Activated CD8-positive, alpha-beta T cell treated with anti-CD3 and anti-CD28 coated beads for 36 hours (primary cell): ENCODE data around the gene SPEF2. TPM values are rescaled to one million over a fixed set of nuclear protein-coding genes. Genes with fewer than 3 reads are reported as not detected.
A peak's percentile ranks its signal among the peaks of the same experiment; 100 is the strongest.
"Not testable (repeated sequence)": the region's sequence is repeated elsewhere in the genome, so short reads cannot be mapped to it uniquely, and the experiment has no call there.

ENCODE experiments used
- ATAC-seq: fragments of 200-7000 bp; cut with Tn5 transposase; one replicate; pipeline ENCODE4 v1.10.0; 2021; ENCODE audit warnings: mild to moderate bottlenecking, moderate library complexity
- CTCF ChIA-PET: fragments of 350-600 bp; sonication (Branson Sonifier 250); formaldehyde crosslinking; loops from one replicate; lab custom pipeline; 2021; ENCODE audit warnings: antibody characterized with exemption; lab: Charles Lee
- POLR2A ChIA-PET: fragments of 350-600 bp; sonication (Branson Sonifier 250); formaldehyde crosslinking; loops from one replicate; lab custom pipeline; 2021; ENCODE audit warnings: antibody characterized with exemption; lab: Charles Lee
- DNase-seq: peaks from one replicate; pipeline ENCODE4 v3.0.0-alpha.2; 2020
- H3K27ac Mint-ChIP-seq: one replicate; pipeline ENCODE4 v1.8.0; 2021; ENCODE audit warnings: mild to moderate bottlenecking, mixed read lengths
- H3K27me3 Mint-ChIP-seq: one replicate; pipeline ENCODE4 v1.8.0; 2021; ENCODE audit warnings: mixed read lengths
- H3K36me3 Mint-ChIP-seq: one replicate; pipeline ENCODE4 v1.8.0; 2021; ENCODE audit warnings: low read depth, mixed read lengths
- H3K4me1 Mint-ChIP-seq: one replicate; pipeline ENCODE4 v1.8.0; 2021; ENCODE audit warnings: low read depth, mixed read lengths
- H3K4me3 Mint-ChIP-seq: one replicate; pipeline ENCODE4 v1.8.0; 2021; ENCODE audit warnings: mild to moderate bottlenecking, moderate library complexity, mixed read lengths
- H3K9me3 Mint-ChIP-seq: one replicate; pipeline ENCODE4 v1.8.0; 2021; ENCODE audit warnings: mixed read lengths
- CTCF ChIP-seq: fragments of 200-600 bp; IDR thresholded peaks from one replicate; pipeline ENCODE4 v1.8.0; 2022; ENCODE audit warnings: antibody characterized with exemption, mild to moderate bottlenecking
- intact Hi-C: fragments of 100-400 bp; cut with micrococcal nuclease; formaldehyde crosslinking; loops from one replicate; pipeline ENCODE4 v1.10.0; 2022
- total RNA-seq, 2 experiments: library from RNA; stranded (reverse); gene quantifications; one replicate each; pipeline ENCODE4 v1.2.3, GENCODE V29; 2021

The SPEF2 gene
- total RNA-seq, 2 experiments from 2014 or later: 8.4 to 9.9 TPM

- DNase-seq: no peak
- Mint-ChIP-seq H3K27ac (peak overlapping the region; percentile 91), H3K4me3 (peak overlapping the region; percentile 45), H3K27me3 (no peaks in the 10 kb centered on the region), H3K4me1 (peaks cover 86% of the 10 kb centered on the region), H3K9me3 (peaks cover 5% of the 10 kb centered on the region), H3K36me3 (peaks cover 14% of the 10 kb centered on the region)
- POLR2A ChIA-PET: interaction anchor here (0.6 to 3.3 kb wide), 16 partner anchors 11 to 918 kb away, joined by 3 to 33 read pairs (median 5); partner anchors contain the start of genes BRIX1, IL7R and RAD1
- intact Hi-C loops: loop anchor here (2.0 kb wide), 1 partner anchor 20 kb away; no protein-coding TSS in a partner anchor
- CTCF ChIA-PET: interaction anchor here (0.7 to 1.5 kb wide), 10 partner anchors 11 to 182 kb away, joined by 3 to 13 read pairs (median 4); no protein-coding TSS in a partner anchor
- no peak for ATAC-seq
- TF ChIP-seq CTCF: no peak
These were observed 215.6 kb downstream of the SPEF2 start for GRCh38 chr5:35833224-35833623.

GRCh38 chr5:35835796-35836742, 218.4 kb downstream of the SPEF2 start:
- DNase-seq (no peak), ATAC-seq (peak; percentile 48)
- ChIA-PET POLR2A (interaction anchor here (0.8 to 3.3 kb wide), 7 partner anchors 14 to 364 kb away, joined by 3 to 81 read pairs (median 17); partner anchors contain the start of gene IL7R), CTCF (interaction anchor here (0.7 to 2.0 kb wide), 8 partner anchors 9 to 185 kb away, joined by 3 to 6 read pairs (median 4); no protein-coding TSS in a partner anchor)
- intact Hi-C loops: no loop called here
- Mint-ChIP-seq H3K4me3 (peak overlapping the region; percentile 69), H3K27me3 (no peaks in the 10 kb centered on the region), H3K36me3 (peaks cover 29% of the 10 kb centered on the region), H3K9me3 (peaks cover 10% of the 10 kb centered on the region), H3K27ac (peak overlapping the region; percentile 91), H3K4me1 (peaks cover 88% of the 10 kb centered on the region)
- TF ChIP-seq CTCF: no peak

- Mint-ChIP-seq H3K9me3 (peaks cover 14% of the 10 kb centered on the region), H3K36me3 (peaks cover 30% of the 10 kb centered on the region), H3K4me1 (peaks cover 72% of the 10 kb centered on the region), H3K4me3 (peak overlapping the region; percentile 37), H3K27me3 (no peaks in the 10 kb centered on the region), H3K27ac (peak overlapping the region; percentile 91)
- DNase-seq (peak; percentile 78), ATAC-seq (peak; percentile 75)
- CTCF ChIA-PET: interaction anchor here (1.0 to 1.8 kb wide), 2 partner anchors 60 to 188 kb away, joined by 3 to 8 read pairs; no protein-coding TSS in a partner anchor
- intact Hi-C loops: no loop called here
- POLR2A ChIA-PET: interaction anchor here (0.6 to 3.1 kb wide), 8 partner anchors 13 to 64 kb away, joined by 3 to 81 read pairs (median 5); partner anchors contain the start of gene IL7R
- TF ChIP-seq CTCF: no peak
These were observed 220.8 kb downstream of the SPEF2 start for GRCh38 chr5:35838370-35839042.

GRCh38 chr5:35842856-35843255, 225.2 kb downstream of the SPEF2 start:
- DNase-seq: no peak
- Mint-ChIP-seq H3K4me3 (no peak overlapping the region), H3K36me3 (peaks cover 62% of the 10 kb centered on the region), H3K27me3 (no peaks in the 10 kb centered on the region), H3K27ac (no peak overlapping the region), H3K9me3 (peaks cover 44% of the 10 kb centered on the region), H3K4me1 (peaks cover 49% of the 10 kb centered on the region)
- TF ChIP-seq CTCF: no peak
- no peak for ATAC-seq
- ChIA-PET POLR2A (interaction anchor here (0.7 to 1.4 kb wide), 3 partner anchors 11 to 353 kb away, joined by 3 to 4 read pairs (median 4); no protein-coding TSS in a partner anchor), CTCF (no interaction called here)
- intact Hi-C loops: no loop called here

GRCh38 chr5:35845508-35845907, 227.8 kb downstream of the SPEF2 start:
- peak; percentile 48 for DNase-seq
- peaks cover 42% of the 10 kb centered on the region for H3K4me1 Mint-ChIP-seq
- intact Hi-C loops, H3K4me3 Mint-ChIP-seq, H3K27ac Mint-ChIP-seq, CTCF ChIA-PET, H3K27me3 Mint-ChIP-seq, ATAC-seq: not testable (repeated sequence)
- peaks cover 62% of the 10 kb centered on the region for H3K36me3 Mint-ChIP-seq
- POLR2A ChIA-PET: interaction anchor here (0.9 kb wide), 2 partner anchors 9 to 218 kb away, joined by 3 to 4 read pairs; no protein-coding TSS in a partner anchor
- H3K9me3 Mint-ChIP-seq: peaks cover 44% of the 10 kb centered on the region
